ENCODE results near the gene RILPL2.
"Not testable (repeated sequence)": the region's sequence is repeated elsewhere in the genome, so short reads cannot be mapped to it uniquely, and the experiment has no call there.

RILPL2 gene

GRCh38 chr12:123382684-123383083 is 53.8 kb downstream of the RILPL2 start:
- no peak for DNase-seq (ENCODE audit: low spot score)

- no peak for DNase-seq (ENCODE audit: low spot score)
Measured at GRCh38 chr12:123379391-123379790, 57.1 kb downstream of the RILPL2 start.

GRCh38 chr12:123372415-123372814 is 64.1 kb downstream of the RILPL2 start:
- DNase-seq (ENCODE audit: low spot score) = not testable (repeated sequence)

- DNase-seq (ENCODE audit: low spot score) = not testable (repeated sequence)
Measured at GRCh38 chr12:123371667-123372368, 64.7 kb downstream of the RILPL2 start.

GRCh38 chr12:123369229-123369628 is 67.3 kb downstream of the RILPL2 start:
- no peak for DNase-seq (ENCODE audit: low spot score)

- not testable (repeated sequence) for DNase-seq (ENCODE audit: low spot score)
Measured at GRCh38 chr12:123368431-123368830, 68.1 kb downstream of the RILPL2 start.

GRCh38 chr12:123367511-123367910 is 69.0 kb downstream of the RILPL2 start:
- no peak for DNase-seq (ENCODE audit: low spot score)

Data from cerebellar cortex (tissue), 1 donor.